Activated T-cell treated with anti-CD3 and anti-CD28 coated beads for 48 hours (primary cell): ENCODE data around the gene SLC25A26.
A peak's percentile ranks its signal among the peaks of the same experiment; 100 is the strongest.
"Not testable (repeated sequence)": the region's sequence is repeated elsewhere in the genome, so short reads cannot be mapped to it uniquely, and the experiment has no call there.

Experiments used
- DNase-seq: peaks from one replicate; pipeline ENCODE4 v3.0.0-alpha.2; 2020; ENCODE audit warnings: low read depth

SLC25A26 gene, protein sequence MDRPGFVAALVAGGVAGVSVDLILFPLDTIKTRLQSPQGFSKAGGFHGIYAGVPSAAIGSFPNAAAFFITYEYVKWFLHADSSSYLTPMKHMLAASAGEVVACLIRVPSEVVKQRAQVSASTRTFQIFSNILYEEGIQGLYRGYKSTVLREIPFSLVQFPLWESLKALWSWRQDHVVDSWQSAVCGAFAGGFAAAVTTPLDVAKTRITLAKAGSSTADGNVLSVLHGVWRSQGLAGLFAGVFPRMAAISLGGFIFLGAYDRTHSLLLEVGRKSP

GRCh38 chr3:66220602-66221377, at the start of gene SLC25A26:
Gene SLC25A26, plus strand, starts transcription at chr3:66221001. Its CDS starts 94 bp downstream, at chr3:66221095.
- DNase-seq = peak; percentile 93

GRCh38 chr3:66172394-66172793, 48.4 kb upstream of the SLC25A26 start:
- no peak for DNase-seq

- no peak for DNase-seq
These were observed 43.8 kb upstream of the SLC25A26 start for GRCh38 chr3:66177026-66177425.

- DNase-seq = no peak
These were observed 42.6 kb upstream of the SLC25A26 start for GRCh38 chr3:66178206-66178605.

DNA sequence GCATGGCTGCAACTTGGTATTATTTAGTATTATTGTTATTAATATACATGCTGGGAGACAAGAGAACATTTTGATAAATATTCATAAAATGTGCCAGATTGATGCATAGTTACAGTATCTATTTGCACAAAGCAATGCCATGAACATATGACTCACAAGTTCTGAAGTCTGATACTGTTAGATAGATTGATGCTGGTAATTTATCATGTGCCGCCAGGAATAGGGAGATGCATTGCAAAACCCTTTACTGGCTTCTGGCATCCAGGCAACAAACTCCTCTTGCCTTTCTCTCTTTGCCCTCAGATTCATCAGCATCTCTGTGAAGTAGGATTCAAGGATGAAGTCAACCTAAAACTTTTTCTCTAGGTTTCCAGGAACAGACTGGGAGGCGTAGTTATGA, 41.0 kb upstream of the SLC25A26 start:
- DNase-seq = no peak

- no peak for DNase-seq
These were observed 39.0 kb upstream of the SLC25A26 start for GRCh38 chr3:66181764-66182163.

DNA sequence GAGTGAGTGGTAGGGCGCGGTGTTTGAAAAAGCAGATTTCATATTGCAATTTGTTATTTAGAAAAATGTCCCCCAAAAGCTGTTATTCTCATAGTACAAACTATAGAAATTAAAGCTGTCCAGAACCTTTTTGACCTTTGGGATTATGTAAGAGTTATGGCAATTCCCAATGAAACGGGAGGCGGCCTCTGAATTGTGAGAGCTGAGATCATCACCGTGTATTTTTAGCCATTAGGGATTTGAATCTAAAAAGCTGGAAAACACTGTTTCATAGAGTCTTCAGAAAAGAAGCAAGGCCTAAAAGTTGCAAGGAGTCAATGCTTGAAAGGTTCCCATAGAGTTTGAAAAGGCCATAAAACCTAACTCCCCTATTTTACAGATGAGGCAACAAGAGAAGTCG, 38.6 kb upstream of the SLC25A26 start:
- DNase-seq = no peak

- DNase-seq = no peak
These were observed 34.3 kb upstream of the SLC25A26 start for GRCh38 chr3:66186545-66186944.

DNA sequence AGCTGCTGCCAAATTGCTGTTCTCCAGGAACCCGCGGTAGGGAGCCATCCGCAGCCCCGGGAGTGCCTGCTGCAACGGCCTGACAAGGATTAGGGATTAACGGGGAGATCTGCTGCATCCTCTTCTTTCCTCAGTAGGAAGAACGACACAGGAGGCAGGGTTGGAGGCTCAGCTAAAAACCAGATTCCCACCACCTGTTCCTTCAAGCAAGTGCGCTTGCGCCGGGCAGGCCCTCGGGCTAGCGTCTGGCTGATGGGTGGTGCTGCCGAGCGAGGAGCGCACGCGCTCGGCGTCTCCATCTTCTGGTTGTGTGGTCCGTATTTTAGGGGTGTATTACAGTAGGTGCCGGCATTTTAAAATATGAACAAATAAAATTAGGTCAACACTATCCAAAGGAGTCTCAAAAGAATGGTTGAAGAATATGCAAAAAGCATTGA, 25.4 kb upstream of the SLC25A26 start:
- peak; percentile 27 for DNase-seq

DNA sequence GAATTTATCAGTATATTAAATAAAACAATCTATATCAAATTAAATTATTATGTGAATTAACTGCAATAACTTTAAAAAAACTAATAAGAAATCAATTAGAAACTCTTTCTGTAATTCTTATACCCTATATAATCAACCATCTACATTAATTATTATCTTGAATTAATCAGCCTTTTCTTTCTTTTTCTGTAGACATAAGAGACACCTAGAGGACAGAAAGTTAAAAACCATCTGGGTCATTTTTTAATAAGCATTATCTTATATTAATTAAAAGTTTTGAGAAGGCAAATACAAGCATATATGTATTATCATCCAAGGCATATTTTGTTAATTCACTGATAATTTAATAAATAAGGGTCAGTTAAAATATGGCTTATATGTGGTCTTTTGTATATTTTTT, 24.2 kb upstream of the SLC25A26 start:
- no peak for DNase-seq

- no peak for DNase-seq
These were observed 22.2 kb upstream of the SLC25A26 start for GRCh38 chr3:66198437-66199088.

GRCh38 chr3:66199089-66199473, 21.7 kb upstream of the SLC25A26 start:
- DNase-seq = no peak

GRCh38 chr3:66200147-66200546, 20.7 kb upstream of the SLC25A26 start:
- no peak for DNase-seq

- DNase-seq = no peak
These were observed 20.0 kb upstream of the SLC25A26 start for GRCh38 chr3:66200786-66201185.

- DNase-seq = no peak
These were observed 17.5 kb upstream of the SLC25A26 start for GRCh38 chr3:66203275-66203674.

DNA sequence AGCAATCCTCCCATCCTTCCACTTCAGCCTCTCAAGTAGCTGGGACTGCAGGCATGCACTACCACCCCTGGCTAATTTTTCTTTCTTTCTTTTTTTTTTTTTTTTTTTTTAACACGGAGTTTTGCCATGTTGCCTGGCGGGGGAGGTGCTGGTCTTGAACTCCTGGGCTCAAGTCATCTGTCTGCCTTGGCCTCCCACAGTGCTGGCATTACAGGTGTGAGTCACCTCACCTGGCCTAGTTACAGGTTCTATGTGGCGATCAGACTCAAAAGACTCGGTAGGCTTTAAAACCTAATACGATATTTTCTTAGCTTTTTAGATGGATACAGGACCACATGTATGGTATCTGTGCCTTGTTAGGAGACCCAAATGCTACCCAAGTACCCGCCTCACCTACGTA, 14.0 kb upstream of the SLC25A26 start:
- no peak for DNase-seq

DNA sequence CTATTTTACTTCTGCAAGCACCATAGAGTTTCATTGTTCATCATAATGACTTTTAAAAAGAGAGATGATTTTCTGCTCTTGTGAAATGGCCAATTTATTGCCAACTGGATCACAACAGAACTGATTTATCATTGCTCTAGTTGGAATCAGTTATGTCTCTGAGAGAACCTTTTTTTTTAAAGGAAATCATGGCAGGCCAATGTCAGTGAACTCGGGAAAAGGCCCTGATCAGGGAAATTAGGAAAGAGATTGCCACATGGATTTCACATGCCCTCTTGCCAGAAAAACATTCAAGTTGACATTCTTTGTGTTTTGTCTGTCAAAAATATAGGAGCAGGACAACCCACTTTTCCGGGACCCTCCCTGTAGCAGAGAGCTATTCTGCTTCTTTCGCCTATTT, 12.6 kb upstream of the SLC25A26 start:
- DNase-seq = no peak

- no peak for DNase-seq
These were observed 10.0 kb upstream of the SLC25A26 start for GRCh38 chr3:66210687-66211295.

GRCh38 chr3:66211779-66212178, 9.0 kb upstream of the SLC25A26 start:
- no peak for DNase-seq

DNA sequence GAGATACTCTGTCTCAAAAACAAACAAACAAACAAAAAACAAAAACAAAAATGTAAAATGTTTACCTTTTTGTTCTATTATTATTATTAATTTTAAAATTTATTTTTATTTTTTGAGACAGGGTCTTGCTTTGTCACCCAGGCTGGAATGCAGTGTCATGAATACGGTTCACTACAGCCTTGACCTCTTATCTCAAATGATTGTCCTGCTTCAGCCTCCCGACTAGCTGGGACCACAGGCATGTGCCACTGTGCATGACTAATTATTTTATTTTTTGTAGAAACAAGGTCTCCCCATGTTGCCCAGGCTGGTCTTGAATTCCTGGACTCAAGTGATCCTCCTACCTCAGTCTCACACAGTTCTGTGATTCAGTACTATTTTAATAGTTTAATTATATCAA, 5.7 kb upstream of the SLC25A26 start:
- DNase-seq = no peak

DNA sequence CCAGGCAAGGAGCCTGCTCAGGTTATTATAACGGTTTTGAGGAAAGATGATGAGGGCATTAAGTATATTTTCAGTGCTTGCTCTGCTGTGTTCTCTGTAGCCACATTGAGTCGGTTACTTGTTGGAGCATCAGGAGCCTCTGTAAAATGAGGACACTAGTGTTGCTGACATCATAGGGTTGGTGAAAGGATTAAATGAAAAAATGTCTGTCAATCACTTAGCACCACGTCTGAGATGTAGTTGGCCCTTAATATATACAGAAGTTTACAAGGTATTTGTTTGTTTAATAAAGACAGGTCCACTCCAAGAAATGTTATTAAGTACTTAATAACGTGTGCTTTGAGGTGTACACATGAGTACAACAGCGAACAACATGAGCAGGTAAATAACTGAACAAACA, 735 bp upstream of the SLC25A26 start:
- DNase-seq = no peak

- DNase-seq = no peak
These were observed 3.4 kb downstream of the SLC25A26 start for GRCh38 chr3:66224220-66224619.

DNA sequence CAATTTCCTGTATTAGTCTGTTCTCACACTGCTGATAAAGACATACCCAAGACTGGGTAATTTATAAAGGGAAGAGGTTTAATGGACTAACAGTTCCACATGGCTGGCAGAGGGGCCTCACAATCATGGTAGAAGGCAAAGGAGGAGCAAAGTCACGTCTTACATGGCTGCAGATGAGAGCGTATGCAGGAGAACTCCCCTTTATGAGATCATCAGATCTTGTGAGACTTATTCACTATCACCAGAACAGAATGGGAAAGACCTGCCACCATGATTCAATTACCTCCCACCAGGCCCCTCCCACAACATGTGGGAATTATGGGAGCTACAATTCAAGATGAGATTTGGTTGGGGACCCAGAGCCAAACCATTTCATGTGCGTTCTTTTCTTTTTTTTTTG, 5.3 kb downstream of the SLC25A26 start:
- DNase-seq = not testable (repeated sequence)
